KMS-11 (cell line): Measurements from ENCODE around the gene RUVBL2.

Source experiments
- H2AFZ ChIP-seq: fragments of 200-600 bp; sonication (generic); 2 replicates; pipeline ENCODE4 v1.6.1; 2016; ENCODE audit warnings: antibody characterized with exemption, mixed run types, low read depth
- H3K27ac ChIP-seq: fragments of 200-600 bp; sonication (generic); 2 replicates; pipeline ENCODE4 v1.6.1; 2016; ENCODE audit warnings: mild to moderate bottlenecking, mixed run types
- H3K27me3 ChIP-seq: fragments of 200-600 bp; sonication (generic); 2 replicates; pipeline ENCODE4 v1.6.1; 2017; ENCODE audit warnings: mild to moderate bottlenecking, low read depth, mixed run types, moderate library complexity; ENCODE audit not compliant: insufficient read depth
- H3K36me3 ChIP-seq: fragments of 200-600 bp; sonication (generic); 2 replicates; pipeline ENCODE4 v1.6.1; 2017; ENCODE audit warnings: mild to moderate bottlenecking, mixed run types; ENCODE audit not compliant: insufficient read depth
- H3K4me1 ChIP-seq: fragments of 200-600 bp; sonication (generic); 2 replicates; pipeline ENCODE4 v1.6.1; 2016; ENCODE audit warnings: mild to moderate bottlenecking, low read depth, mixed run types; ENCODE audit not compliant: poor library complexity, severe bottlenecking
- H3K4me2 ChIP-seq: fragments of 200-600 bp; sonication (generic); 2 replicates; pipeline ENCODE4 v1.7.0; 2016; ENCODE audit warnings: mild to moderate bottlenecking, mixed run types
- H3K4me3 ChIP-seq: fragments of 200-600 bp; sonication (generic); IDR thresholded peaks from 2 replicates; pipeline ENCODE4 v1.6.1; 2017; ENCODE audit warnings: low read depth, low read length, mixed read lengths; ENCODE audit not compliant: insufficient read depth
- H3K79me2 ChIP-seq: fragments of 200-600 bp; sonication (generic); 2 replicates; pipeline ENCODE4 v1.6.1; 2016; ENCODE audit warnings: low read depth, mixed run types; ENCODE audit not compliant: insufficient read depth
- H3K9ac ChIP-seq: fragments of 200-600 bp; sonication (generic); 2 replicates; pipeline ENCODE4 v1.6.1; 2016; ENCODE audit warnings: mild to moderate bottlenecking, mixed run types
- H4K20me1 ChIP-seq: fragments of 200-600 bp; sonication (generic); 2 replicates; pipeline ENCODE4 v1.6.1; 2016; ENCODE audit warnings: mild to moderate bottlenecking, mixed run types; ENCODE audit not compliant: insufficient read depth
- CTCF ChIP-seq: fragments of 200-600 bp; sonication (generic); conservative IDR thresholded peaks from 2 replicates; pipeline ENCODE4 v1.6.1; 2017; ENCODE audit warnings: low read depth, mild to moderate bottlenecking, antibody characterized with exemption, low read length, moderate library complexity, mixed read lengths

The RUVBL2 gene

GRCh38 chr19:48993175-48994034 lies at the start of gene RUVBL2, which contains the start of gene GYS1:
RUVBL2 (plus strand) TSS chr19:48993887; CDS start chr19:48993912, 25 bp downstream.
GYS1 (minus strand) TSS chr19:48993309; CDS start chr19:48993112, 197 bp downstream.
- TF ChIP-seq CTCF: peak; percentile 85

GRCh38 chr19:48945415-48945814 lies 48.3 kb upstream of the RUVBL2 start:
- Histone ChIP-seq H3K4me3 (no peak overlapping the region), H3K27me3 (no peaks in the 10 kb centered on the region), H3K36me3 (no peaks in the 10 kb centered on the region), H3K4me1 (no peaks in the 10 kb centered on the region), H3K4me2 (no peak overlapping the region), H3K9ac (no peak overlapping the region), H2AFZ (no peak overlapping the region), H3K79me2 (no peaks in the 10 kb centered on the region), H4K20me1 (no peaks in the 10 kb centered on the region), H3K27ac (no peak overlapping the region)
- no peak for TF ChIP-seq CTCF

More at GRCh38 chr19:48993175-48994034, at the start of gene RUVBL2, which contains the start of gene GYS1:
- Histone ChIP-seq H2AFZ (peak within 1 kb of the TSS; percentile 66), H4K20me1 (no peaks in the 10 kb centered on the region), H3K9ac (peak within 1 kb of the TSS; percentile 81), H3K4me2 (peak within 1 kb of the TSS; percentile 100), H3K4me1 (peaks cover 31% of the 10 kb centered on the region), H3K79me2 (peaks cover 67% of the 10 kb centered on the region), H3K27me3 (no peaks in the 10 kb centered on the region), H3K36me3 (no peaks in the 10 kb centered on the region), H3K27ac (peak within 1 kb of the TSS; percentile 73), H3K4me3 (peak within 1 kb of the TSS; percentile 60)

- no peak overlapping the region for H3K4me2 ChIP-seq
- H3K79me2 ChIP-seq: no peaks in the 10 kb centered on the region
- H2AFZ ChIP-seq: no peak overlapping the region
- no peaks in the 10 kb centered on the region for H3K4me1 ChIP-seq
- H3K27ac ChIP-seq: no peak overlapping the region
- H4K20me1 ChIP-seq: no peaks in the 10 kb centered on the region
- no peak overlapping the region for H3K9ac ChIP-seq
- no peaks in the 10 kb centered on the region for H3K36me3 ChIP-seq
- H3K27me3 ChIP-seq: no peaks in the 10 kb centered on the region
- no peak for TF ChIP-seq CTCF
- no peak overlapping the region for H3K4me3 ChIP-seq
Measured at GRCh38 chr19:48945817-48946216, 47.9 kb upstream of the RUVBL2 start.

- Histone ChIP-seq H3K4me2 (no peak overlapping the region), H2AFZ (no peak overlapping the region), H3K27me3 (no peaks in the 10 kb centered on the region), H3K79me2 (no peaks in the 10 kb centered on the region), H3K9ac (no peak overlapping the region), H3K4me1 (no peaks in the 10 kb centered on the region), H3K36me3 (no peaks in the 10 kb centered on the region), H3K4me3 (no peak overlapping the region), H3K27ac (no peak overlapping the region), H4K20me1 (no peaks in the 10 kb centered on the region)
- no peak for TF ChIP-seq CTCF
Measured at GRCh38 chr19:48946463-48947257, 47.0 kb upstream of the RUVBL2 start.
